K562 (cell line): ENCODE results near the gene PTBP2. TPM values are rescaled to one million over a fixed set of nuclear protein-coding genes. Genes with fewer than 3 reads are reported as not detected.

Experiments used
- ATAC-seq: fragments of 200-7000 bp; cut with Tn5 transposase; 3 replicates; pipeline ENCODE4 v1.9.1; 2020; ENCODE audit warnings: moderate library complexity
- BruUV-seq: library from RNA; stranded (reverse); fragments of 400-500 nt; replicated peaks from 2 replicates; lab custom pipeline; 2021; lab: Mats Ljungman, UMichigan
- CTCF ChIA-PET: fragments of 300-600 bp; formaldehyde crosslinking; extraction: SDS; loops from one replicate; lab custom pipeline; 2021; ENCODE audit warnings: low intra/inter-chr PET ratio; lab: Yijun Ruan, JAX
- POLR2A ChIA-PET: fragments of 300-600, 350-650 bp; sonication (Branson Sonifier 250); formaldehyde crosslinking; extraction: SDS; loops from one replicate; lab custom pipeline; 2021; ENCODE audit warnings: antibody characterized with exemption, inconsistent platforms; lab: Yijun Ruan, JAX
- DNase-seq, 4 experiments: peaks; one replicate each; pipeline versions ENCODE4 v3.0.0 to v3.0.0-alpha.2; 2011 to 2018; ENCODE audit warnings: low spot score in 3 of 4, mixed read lengths in 3 of 4; ENCODE audit errors: extremely low read depth in 1 of 4
- FAIRE-seq: peaks from 2 replicates; lab custom pipeline; 2011; peaks lifted over from hg19 to GRCh38; lab: Jason Lieb, UNC
- H2AFZ ChIP-seq: 2 replicates; pipeline ENCODE4 v1.6.0; 2011; ENCODE audit warnings: low read depth, low read length, control low read depth, inconsistent platforms
- H3K27ac ChIP-seq: fragments of 200-600 bp; 3 replicates; pipeline ENCODE4 v1.8.0; 2011; ENCODE audit warnings: low read depth, mild to moderate bottlenecking, control low read depth, inconsistent platforms, low read length, moderate library complexity, mixed read lengths; ENCODE audit errors: extremely low read depth
- H3K27me3 ChIP-seq, 2 experiments: fragments of 300-600 bp in 1 of 2; 2 replicates in 1 of 2; 3 replicates in 1 of 2; pipeline versions ENCODE4 v1.6.0 to v1.8.0; 2011; ENCODE audit warnings: inconsistent platforms in 2 of 2, low read length in 2 of 2, mild to moderate bottlenecking in 1 of 2, mixed read lengths in 1 of 2, moderate library complexity in 1 of 2; ENCODE audit not compliant: control insufficient read depth in 2 of 2, insufficient read depth in 2 of 2
- H3K36me3 ChIP-seq: fragments of 300-600 bp; 3 replicates; pipeline ENCODE4 v1.8.0; 2011; ENCODE audit warnings: mild to moderate bottlenecking, low read length, inconsistent platforms; ENCODE audit not compliant: control insufficient read depth, insufficient read depth
- H3K4me1 ChIP-seq, 2 experiments: fragments of 200-600 bp in 1 of 2; replicated peaks in 1 of 2; 2 replicates in 1 of 2; 3 replicates in 1 of 2; pipeline versions ENCODE4 v1.5.1 to v1.8.0; 2011; ENCODE audit warnings: inconsistent platforms in 2 of 2, low read length in 2 of 2, mild to moderate bottlenecking in 1 of 2, mixed read lengths in 1 of 2, moderate library complexity in 1 of 2; ENCODE audit not compliant: control insufficient read depth in 2 of 2, insufficient read depth in 2 of 2
- H3K4me2 ChIP-seq: 2 replicates; pipeline ENCODE4 v1.6.1; 2011; ENCODE audit warnings: low read length, control low read depth, inconsistent platforms, mixed read lengths; ENCODE audit not compliant: insufficient read depth
- H3K4me3 ChIP-seq: fragments of 200-600 bp; sonication (generic), shearing (Covaris generic); 2 replicates; pipeline ENCODE4 v1.5.1; 2016; ENCODE audit warnings: control low read depth, inconsistent platforms
- H3K79me2 ChIP-seq: fragments of 200-600 bp; 3 replicates; pipeline ENCODE4 v1.8.0; 2011; ENCODE audit warnings: low read length, inconsistent platforms; ENCODE audit not compliant: control insufficient read depth, insufficient read depth
- H3K9ac ChIP-seq, 2 experiments: 2 replicates each; pipeline versions ENCODE4 v1.6.0 to v1.6.1; 2011; ENCODE audit warnings: low read depth in 2 of 2, low read length in 2 of 2, control low read depth in 1 of 2, inconsistent platforms in 1 of 2, mild to moderate bottlenecking in 1 of 2, mixed read lengths in 1 of 2; ENCODE audit not compliant: insufficient read depth in 1 of 2
- H3K9me1 ChIP-seq: one replicate; pipeline ENCODE4 v1.6.0; 2011; ENCODE audit warnings: inconsistent platforms, mild to moderate bottlenecking, low read length, moderate library complexity; ENCODE audit not compliant: control insufficient read depth, insufficient read depth
- H3K9me3 ChIP-seq: replicated peaks from 2 replicates; pipeline ENCODE4 v1.5.1; 2011; ENCODE audit warnings: low read depth, low read length, inconsistent platforms; ENCODE audit not compliant: control insufficient read depth, insufficient read depth
- H4K20me1 ChIP-seq: replicated peaks from 2 replicates; pipeline ENCODE4 v1.6.1; 2011; ENCODE audit warnings: low read length, inconsistent platforms, mixed read lengths; ENCODE audit not compliant: control insufficient read depth, insufficient read depth
- E2F6 ChIP-seq, 2 experiments: IDR thresholded peaks; 2 replicates each; pipeline ENCODE4 v1.6.1; 2011; ENCODE audit warnings: borderline replicate concordance in 1 of 2, control low read depth in 1 of 2, low read depth in 1 of 2, low read length in 1 of 2, mild to moderate bottlenecking in 1 of 2, mixed read lengths in 1 of 2, moderate library complexity in 1 of 2; ENCODE audit not compliant: insufficient read depth in 1 of 2, insufficient read length in 1 of 2, poor library complexity in 1 of 2, severe bottlenecking in 1 of 2; ENCODE audit errors: extremely low read depth in 1 of 2
- HMG20A ChIP-seq: fragments of 450-650 bp; formaldehyde crosslinking; conservative IDR thresholded peaks from 2 replicates; pipeline ENCODE4 v1.4.0; 2020; ENCODE audit warnings: mild to moderate bottlenecking, mixed read lengths
- NR4A1 ChIP-seq, 2 experiments: fragments of 250-450 bp in 1 of 2; fragments of 450-650 bp in 1 of 2; sonication (Bioruptor Pico) in 1 of 2; IDR thresholded peaks; 2 replicates each; pipeline versions ENCODE4 v1.4.0 to v1.6.1; 2016 to 2020; ENCODE audit warnings: mild to moderate bottlenecking in 2 of 2, missing compliant biosample characterization in 1 of 2, missing genetic modification characterization in 1 of 2, moderate library complexity in 1 of 2
- RBFOX2 ChIP-seq: fragments of 200-400 bp; formaldehyde crosslinking; IDR thresholded peaks from 2 replicates; pipeline ENCODE4 v1.6.1; 2017; ENCODE audit warnings: low read depth, mild to moderate bottlenecking, low read length, moderate library complexity
- SMAD3 ChIP-seq: fragments of 450-650 bp; formaldehyde crosslinking; conservative IDR thresholded peaks from 2 replicates; pipeline ENCODE4 v1.4.0; 2020; ENCODE audit warnings: mild to moderate bottlenecking
- SREBF1 ChIP-seq: fragments of 150-350 bp; IDR thresholded peaks from 2 replicates; pipeline ENCODE4 v1.6.1; 2014; ENCODE audit warnings: antibody characterized with exemption, low read depth, low read length, borderline replicate concordance
- XRCC3 ChIP-seq: fragments of 450-650 bp; IDR thresholded peaks from 2 replicates; pipeline ENCODE4 v1.6.1; 2017; ENCODE audit warnings: mild to moderate bottlenecking, moderate library complexity
- WGBS: fragments of 100-300 bp; shearing (Covaris generic); methylation state at CpG from one replicate; pipeline ENCODE4 v1.1.6; 2016; ENCODE audit warnings: low coverage, mixed read lengths; ENCODE audit not compliant: insufficient coverage; ENCODE audit errors: missing lambda C conversion rate; 5-methylcytosine and 5-hydroxymethylcytosine counted together
- in situ Hi-C: fragments of 300-500 bp; cut with MboI; formaldehyde crosslinking; loops from 4 replicates; pipeline ENCODE4 v1.15.0; 2018; ENCODE audit warnings: inconsistent platforms, mixed read lengths
- intact Hi-C: fragments of 100-400 bp; cut with micrococcal nuclease; formaldehyde crosslinking; loops from 2 replicates; pipeline ENCODE4 v1.14.2; 2022
- polyA plus RNA-seq, 8 experiments: library from polyadenylated mRNA; depleted of rRNA in 4 of 8; stranded (reverse) in 5 of 8; unstranded in 3 of 8; fragments of >200 nt; fragmentation: Nextera tagmentation in 2 of 8; fragmentation: Illumina TruSeq in 1 of 8; extraction: Ambion mirVana in 2 of 8; extraction: Trizol in 1 of 8; gene quantifications; 2 replicates each; pipeline versions ENCODE4 v1.2.1 to v1.2.3, GENCODE V29; 2011 to 2014; ENCODE audit warnings: inconsistent platforms in 1 of 8, missing spikeins in 1 of 8
- total RNA-seq, 7 experiments: library from RNA; depleted of rRNA in 6 of 7; stranded (reverse); fragments of >200 nt in 6 of 7; fragmentation: Illumina TruSeq in 2 of 7; extraction: Trizol in 2 of 7; gene quantifications; 2 replicates each; pipeline versions ENCODE4 v1.2.1 to v1.2.3, GENCODE V29; 2011 to 2021; ENCODE audit warnings: low replicate concordance in 1 of 7
- TF ChIP-seq, protein P1 (sequence below): sonication (generic); formaldehyde crosslinking; IDR thresholded peaks from 2 replicates; pipeline ENCODE4 v1.8.1; 2022; ENCODE audit warnings: missing genetic modification reagents
- TF ChIP-seq, protein P2 (sequence below): IDR thresholded peaks from 2 replicates; pipeline ENCODE4 v1.6.1; 2016; ENCODE audit warnings: missing genetic modification characterization, missing compliant biosample characterization

PTBP2 gene
- total and polyA plus RNA-seq, 9 of the 15 experiments (the other 6 are each of a cell fraction or from before 2014, with no cell fraction given) = 9.8 to 30.6 (median 19.0) TPM

GRCh38 chr1:96698342-96698983 lies 23.1 kb upstream of the PTBP2 start:
- no peaks in the 10 kb centered on the region for H3K36me3 ChIP-seq
- 5% methylated on average over 5 of the region's 5 CpGs for WGBS
- H3K9ac ChIP-seq = no peak overlapping the region
- ChIA-PET POLR2A (no interaction called here), CTCF (no interaction called here)
- no peak overlapping the region for H3K4me2 ChIP-seq
- FAIRE-seq (no peak), ATAC-seq (no peak), DNase-seq (no peak)
- H4K20me1 ChIP-seq = no peaks in the 10 kb centered on the region
- H2AFZ ChIP-seq = no peak overlapping the region
- no peaks in the 10 kb centered on the region for H3K27me3 ChIP-seq
- H3K4me1 ChIP-seq = no peaks in the 10 kb centered on the region
- BruUV-seq = no TSS peak
- in situ Hi-C loops = no loop called here
- no peaks in the 10 kb centered on the region for H3K9me1 ChIP-seq
- H3K27ac ChIP-seq = no peak overlapping the region
- H3K79me2 ChIP-seq = no peaks in the 10 kb centered on the region
- no peaks in the 10 kb centered on the region for H3K9me3 ChIP-seq
- TF ChIP-seq, protein P1, sequence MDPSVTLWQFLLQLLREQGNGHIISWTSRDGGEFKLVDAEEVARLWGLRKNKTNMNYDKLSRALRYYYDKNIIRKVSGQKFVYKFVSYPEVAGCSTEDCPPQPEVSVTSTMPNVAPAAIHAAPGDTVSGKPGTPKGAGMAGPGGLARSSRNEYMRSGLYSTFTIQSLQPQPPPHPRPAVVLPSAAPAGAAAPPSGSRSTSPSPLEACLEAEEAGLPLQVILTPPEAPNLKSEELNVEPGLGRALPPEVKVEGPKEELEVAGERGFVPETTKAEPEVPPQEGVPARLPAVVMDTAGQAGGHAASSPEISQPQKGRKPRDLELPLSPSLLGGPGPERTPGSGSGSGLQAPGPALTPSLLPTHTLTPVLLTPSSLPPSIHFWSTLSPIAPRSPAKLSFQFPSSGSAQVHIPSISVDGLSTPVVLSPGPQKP (CRISPR knock-in tag) = no peak
- no peak overlapping the region for H3K4me3 ChIP-seq
- intact Hi-C loops = no loop called here

GRCh38 chr1:96703186-96703585 lies 18.4 kb upstream of the PTBP2 start:
- Histone ChIP-seq H3K36me3 (no peaks in the 10 kb centered on the region), H3K27ac (no peak overlapping the region), H2AFZ (no peak overlapping the region), H4K20me1 (no peaks in the 10 kb centered on the region), H3K4me2 (no peak overlapping the region), H3K27me3 (no peaks in the 10 kb centered on the region), H3K9me3 (no peaks in the 10 kb centered on the region), H3K4me3 (no peak overlapping the region), H3K79me2 (no peaks in the 10 kb centered on the region), H3K9ac (no peak overlapping the region), H3K4me1 (no peaks in the 10 kb centered on the region), H3K9me1 (no peaks in the 10 kb centered on the region)
- CTCF ChIA-PET = no interaction called here
- POLR2A ChIA-PET = no interaction called here
- intact Hi-C loops (no loop called here), in situ Hi-C loops (no loop called here)
- ATAC-seq (no peak), DNase-seq (no peak), FAIRE-seq (no peak)
- no TSS peak for BruUV-seq
- WGBS = 0% methylated on average over 1 of the region's 1 CpG
- TF ChIP-seq SREBF1 = no peak
- no peak for TF ChIP-seq NR4A1 (CRISPR knock-in tag; IDR thresholded peaks at IDR 0.05)
- no peak for TF ChIP-seq NR4A1 (tag; IDR thresholded peaks at IDR 0.05)
- TF ChIP-seq, protein P2, sequence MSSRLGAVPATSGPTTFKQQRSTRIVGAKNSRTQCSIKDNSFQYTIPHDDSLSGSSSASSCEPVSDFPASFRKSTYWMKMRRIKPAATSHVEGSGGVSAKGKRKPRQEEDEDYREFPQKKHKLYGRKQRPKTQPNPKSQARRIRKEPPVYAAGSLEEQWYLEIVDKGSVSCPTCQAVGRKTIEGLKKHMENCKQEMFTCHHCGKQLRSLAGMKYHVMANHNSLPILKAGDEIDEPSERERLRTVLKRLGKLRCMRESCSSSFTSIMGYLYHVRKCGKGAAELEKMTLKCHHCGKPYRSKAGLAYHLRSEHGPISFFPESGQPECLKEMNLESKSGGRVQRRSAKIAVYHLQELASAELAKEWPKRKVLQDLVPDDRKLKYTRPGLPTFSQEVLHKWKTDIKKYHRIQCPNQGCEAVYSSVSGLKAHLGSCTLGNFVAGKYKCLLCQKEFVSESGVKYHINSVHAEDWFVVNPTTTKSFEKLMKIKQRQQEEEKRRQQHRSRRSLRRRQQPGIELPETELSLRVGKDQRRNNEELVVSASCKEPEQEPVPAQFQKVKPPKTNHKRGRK (tag) = no peak
- TF ChIP-seq XRCC3 = no peak
- TF ChIP-seq E2F6 (IDR thresholded peaks at IDR 0.05; ENCODE audit: borderline replicate concordance in 1 of 2, extremely low read depth in 1 of 2, insufficient read depth in 1 of 2, insufficient read length in 1 of 2, low read depth in 1 of 2, low read length in 1 of 2, poor library complexity in 1 of 2, severe bottlenecking in 1 of 2) = no peak
- no peak for TF ChIP-seq HMG20A (CRISPR knock-in tag)
- TF ChIP-seq SMAD3 (CRISPR knock-in tag) = no peak
- no peak for TF ChIP-seq RBFOX2
